ENCODE measurements around the gene RCC2.

The RCC2 gene

GRCh38 chr1:17372955-17373354, 66.5 kb downstream of the RCC2 start:
- DNase-seq (ENCODE audit: low read depth), result no peak

- no peak for DNase-seq (ENCODE audit: low read depth)
Measured at GRCh38 chr1:17371896-17372295, 67.6 kb downstream of the RCC2 start, which contains the start of gene PADI6. PADI6 (plus strand) TSS chr1:17372196; CDS start chr1:17372246, 50 bp downstream.

- no peak for DNase-seq (ENCODE audit: low read depth)
Measured at GRCh38 chr1:17370618-17371017, 68.9 kb downstream of the RCC2 start.

GRCh38 chr1:17369466-17369865, 70.0 kb downstream of the RCC2 start:
- peak; percentile 61 for DNase-seq (ENCODE audit: low read depth)

GRCh38 chr1:17365293-17365692, 74.2 kb downstream of the RCC2 start:
- DNase-seq (ENCODE audit: low read depth), result no peak

GRCh38 chr1:17363771-17364170, 75.7 kb downstream of the RCC2 start:
- DNase-seq (ENCODE audit: low read depth), result no peak

- no peak for DNase-seq (ENCODE audit: low read depth)
Measured at GRCh38 chr1:17363351-17363750, 76.1 kb downstream of the RCC2 start.

GRCh38 chr1:17361687-17362086, 77.8 kb downstream of the RCC2 start:
- no peak for DNase-seq (ENCODE audit: low read depth)

GRCh38 chr1:17360272-17360956, 79.1 kb downstream of the RCC2 start:
- no peak for DNase-seq (ENCODE audit: low read depth)

GRCh38 chr1:17359808-17360207, 79.7 kb downstream of the RCC2 start:
- DNase-seq (ENCODE audit: low read depth), result no peak

GRCh38 chr1:17359031-17359430, 80.4 kb downstream of the RCC2 start:
- DNase-seq (ENCODE audit: low read depth), result no peak

GRCh38 chr1:17358557-17358956, 80.9 kb downstream of the RCC2 start:
- DNase-seq (ENCODE audit: low read depth), result no peak
